ENCODE results near the gene ATP5F1C. TPM values are rescaled to one million over a fixed set of nuclear protein-coding genes. Genes with fewer than 3 reads are reported as not detected.

Gene ATP5F1C
- total and polyA plus RNA-seq, 2 donors (not counting 1 experiment from before 2014, with no cell fraction given): 114 to 116 TPM

DNA sequence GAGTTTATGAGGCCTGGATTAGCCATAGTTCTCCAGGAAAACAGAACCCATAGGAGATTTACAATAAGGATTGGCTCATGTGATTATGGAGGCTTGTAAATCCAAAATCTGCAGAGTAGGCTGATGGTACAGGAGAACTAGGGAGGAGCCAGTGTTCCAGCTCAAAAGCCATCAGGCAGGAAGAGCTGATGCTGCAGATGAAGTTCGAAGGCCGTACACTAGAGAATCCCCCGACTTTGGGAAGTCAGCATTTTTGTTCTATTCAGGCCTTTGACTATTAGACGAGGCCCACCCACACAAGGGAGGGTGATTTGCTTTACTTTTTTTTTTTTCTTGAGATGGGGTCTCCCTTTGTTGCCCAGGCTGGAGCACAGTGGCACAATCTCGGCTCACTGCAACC lies 37.8 kb upstream of the ATP5F1C start:
- no peak for DNase-seq
- Histone ChIP-seq H3K27ac (ENCODE audit: low read length in 2 of 2) (no peak overlapping the region), H3K9me3 (ENCODE audit: control extremely low read depth in 1 of 3, control insufficient read depth in 2 of 3, insufficient read depth in 1 of 3, low read length in 2 of 3) (no peaks in the 10 kb centered on the region), H3K9ac (ENCODE audit: low read length) (no peak overlapping the region), H3K4me2 (replicated peaks; ENCODE audit: low read depth, low read length, poor library complexity, severe bottlenecking) (no peak overlapping the region), H3K4me3 (ENCODE audit: control extremely low read depth in 1 of 5, extremely low read depth in 1 of 5, insufficient read depth in 1 of 5, low read depth in 2 of 5, low read length in 4 of 5) (no peak overlapping the region), H3K79me2 (ENCODE audit: control insufficient read depth, insufficient read depth, low read length) (no peaks in the 10 kb centered on the region), H2AFZ (ENCODE audit: insufficient read depth, low read depth, low read length, poor library complexity, severe bottlenecking) (no peak overlapping the region), H3K27me3 (replicated peaks in 1 of 4; ENCODE audit: control extremely low read depth in 1 of 4, control insufficient read depth in 3 of 4, insufficient read depth in 4 of 4, low read length in 3 of 4) (no peaks in the 10 kb centered on the region), H3K36me3 (replicated peaks in 1 of 2; ENCODE audit: control extremely low read depth in 1 of 2, control insufficient read depth in 1 of 2, extremely low read depth in 1 of 2, insufficient read depth in 2 of 2, low read length in 1 of 2) (peaks cover 3 to 34% of the 10 kb centered on the region in 2 experiments), H4K20me1 (ENCODE audit: control insufficient read depth, insufficient read depth, low read length, poor library complexity, severe bottlenecking) (no peaks in the 10 kb centered on the region), H3K4me1 (ENCODE audit: control insufficient read depth in 2 of 2, insufficient read depth in 2 of 2, low read length in 2 of 2) (no peaks in the 10 kb centered on the region)
- POLR2A ChIA-PET: no interaction called here
- no peak overlapping the region for H3K27ac Mint-ChIP-seq
- H3K27me3 Mint-ChIP-seq: no peaks in the 10 kb centered on the region
- H3K4me1 Mint-ChIP-seq: no peaks in the 10 kb centered on the region
- CTCF ChIA-PET: no interaction called here
- no CpG with 5 or more reads among the region's 5 CpGs for WGBS (ENCODE audit: insufficient coverage)
- no peak for ATAC-seq (ENCODE audit: low read depth)
- H3K4me3 Mint-ChIP-seq: no peak overlapping the region
- intact Hi-C loops (cut with micrococcal nuclease): no loop called here
- H3K9me3 Mint-ChIP-seq (ENCODE audit: insufficient read depth): no peaks in the 10 kb centered on the region
- TF ChIP-seq, protein P1, sequence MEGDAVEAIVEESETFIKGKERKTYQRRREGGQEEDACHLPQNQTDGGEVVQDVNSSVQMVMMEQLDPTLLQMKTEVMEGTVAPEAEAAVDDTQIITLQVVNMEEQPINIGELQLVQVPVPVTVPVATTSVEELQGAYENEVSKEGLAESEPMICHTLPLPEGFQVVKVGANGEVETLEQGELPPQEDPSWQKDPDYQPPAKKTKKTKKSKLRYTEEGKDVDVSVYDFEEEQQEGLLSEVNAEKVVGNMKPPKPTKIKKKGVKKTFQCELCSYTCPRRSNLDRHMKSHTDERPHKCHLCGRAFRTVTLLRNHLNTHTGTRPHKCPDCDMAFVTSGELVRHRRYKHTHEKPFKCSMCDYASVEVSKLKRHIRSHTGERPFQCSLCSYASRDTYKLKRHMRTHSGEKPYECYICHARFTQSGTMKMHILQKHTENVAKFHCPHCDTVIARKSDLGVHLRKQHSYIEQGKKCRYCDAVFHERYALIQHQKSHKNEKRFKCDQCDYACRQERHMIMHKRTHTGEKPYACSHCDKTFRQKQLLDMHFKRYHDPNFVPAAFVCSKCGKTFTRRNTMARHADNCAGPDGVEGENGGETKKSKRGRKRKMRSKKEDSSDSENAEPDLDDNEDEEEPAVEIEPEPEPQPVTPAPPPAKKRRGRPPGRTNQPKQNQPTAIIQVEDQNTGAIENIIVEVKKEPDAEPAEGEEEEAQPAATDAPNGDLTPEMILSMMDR (IDR thresholded peaks at IDR 0.05): no peak
- no peak for TF ChIP-seq EZH2 (IDR thresholded peaks at IDR 0.05; ENCODE audit: borderline replicate concordance, insufficient read depth, low read depth, low read length, poor library complexity, severe bottlenecking)

DNA sequence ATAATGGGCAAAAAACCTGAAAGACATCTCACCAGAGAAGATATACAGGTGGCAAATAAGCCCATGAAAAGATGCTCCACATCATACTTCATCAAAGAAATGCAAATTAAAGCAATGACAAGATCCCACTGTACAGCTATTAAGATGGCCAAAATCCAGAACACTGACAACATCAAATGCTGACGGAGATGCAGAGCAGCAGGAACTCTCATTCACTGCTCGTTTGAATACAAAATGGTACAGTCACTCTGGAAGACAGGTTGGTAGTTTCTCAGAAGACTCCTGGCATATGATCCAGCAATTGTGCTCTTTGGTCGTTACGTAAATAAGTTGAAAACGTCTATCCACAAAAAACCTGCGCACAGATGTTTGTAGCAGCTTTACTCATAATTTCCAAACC lies 35.7 kb upstream of the ATP5F1C start:
- Mint-ChIP-seq H3K27me3 (no peaks in the 10 kb centered on the region), H3K9me3 (ENCODE audit: insufficient read depth) (no peaks in the 10 kb centered on the region), H3K27ac (no peak overlapping the region), H3K4me1 (no peaks in the 10 kb centered on the region), H3K4me3 (no peak overlapping the region)
- Histone ChIP-seq H3K27ac (ENCODE audit: low read length in 2 of 2) (no peak overlapping the region), H3K9me3 (ENCODE audit: control extremely low read depth in 1 of 3, control insufficient read depth in 2 of 3, insufficient read depth in 1 of 3, low read length in 2 of 3) (no peaks in the 10 kb centered on the region), H3K36me3 (replicated peaks in 1 of 2; ENCODE audit: control extremely low read depth in 1 of 2, control insufficient read depth in 1 of 2, extremely low read depth in 1 of 2, insufficient read depth in 2 of 2, low read length in 1 of 2) (peaks cover 10 to 47% of the 10 kb centered on the region in 2 experiments), H3K4me3 (ENCODE audit: control extremely low read depth in 1 of 5, extremely low read depth in 1 of 5, insufficient read depth in 1 of 5, low read depth in 2 of 5, low read length in 4 of 5) (no peak overlapping the region), H4K20me1 (ENCODE audit: control insufficient read depth, insufficient read depth, low read length, poor library complexity, severe bottlenecking) (no peaks in the 10 kb centered on the region), H3K9ac (ENCODE audit: low read length) (no peak overlapping the region), H2AFZ (ENCODE audit: insufficient read depth, low read depth, low read length, poor library complexity, severe bottlenecking) (no peak overlapping the region), H3K4me1 (ENCODE audit: control insufficient read depth in 2 of 2, insufficient read depth in 2 of 2, low read length in 2 of 2) (no peaks in the 10 kb centered on the region), H3K4me2 (replicated peaks; ENCODE audit: low read depth, low read length, poor library complexity, severe bottlenecking) (no peak overlapping the region), H3K27me3 (replicated peaks in 1 of 4; ENCODE audit: control extremely low read depth in 1 of 4, control insufficient read depth in 3 of 4, insufficient read depth in 4 of 4, low read length in 3 of 4) (no peaks in the 10 kb centered on the region), H3K79me2 (ENCODE audit: control insufficient read depth, insufficient read depth, low read length) (no peaks in the 10 kb centered on the region)
- DNase-seq (no peak), ATAC-seq (ENCODE audit: low read depth) (no peak)
- intact Hi-C loops (cut with micrococcal nuclease): no loop called here
- over 99% methylated on average over 6 of the region's 6 CpGs for WGBS (ENCODE audit: insufficient coverage)
- ChIA-PET POLR2A (no interaction called here), CTCF (no interaction called here)
- TF ChIP-seq EZH2 (IDR thresholded peaks at IDR 0.05; ENCODE audit: borderline replicate concordance, insufficient read depth, low read depth, low read length, poor library complexity, severe bottlenecking): no peak
- TF ChIP-seq, protein P1 (IDR thresholded peaks at IDR 0.05): no peak
